ENCODE measurements around the gene BAD. TPM values are rescaled to one million over a fixed set of nuclear protein-coding genes. Genes with fewer than 3 reads are reported as not detected.

The BAD gene
- total RNA-seq, 1 donor from 2014 or later: 51.7 TPM

GRCh38 chr11:64281957-64282770, 2.3 kb downstream of the BAD start:
- no peak for DNase-seq (ENCODE audit: low spot score)

GRCh38 chr11:64278576-64279190, 5.8 kb downstream of the BAD start:
- no peak for DNase-seq (ENCODE audit: low spot score)

- no peak for DNase-seq (ENCODE audit: low spot score)
Measured at GRCh38 chr11:64276653-64277431, 7.6 kb downstream of the BAD start.

- no peak for DNase-seq (ENCODE audit: low spot score)
Measured at GRCh38 chr11:64275841-64276240, 8.6 kb downstream of the BAD start.

GRCh38 chr11:64275031-64275800, 9.2 kb downstream of the BAD start:
- DNase-seq (ENCODE audit: low spot score): no peak

GRCh38 chr11:64269540-64270220, 14.8 kb downstream of the BAD start:
- peak; percentile 99 for DNase-seq (ENCODE audit: low spot score)

GRCh38 chr11:64268893-64269539, 15.4 kb downstream of the BAD start:
- no peak for DNase-seq (ENCODE audit: low spot score)

GRCh38 chr11:64268025-64268892, 16.2 kb downstream of the BAD start:
- DNase-seq (ENCODE audit: low spot score): no peak

- DNase-seq (ENCODE audit: low spot score): no peak
Measured at GRCh38 chr11:64267207-64267945, 17.1 kb downstream of the BAD start.

GRCh38 chr11:64266339-64266738, 18.1 kb downstream of the BAD start:
- no peak for DNase-seq (ENCODE audit: low spot score)

GRCh38 chr11:64265176-64266160, 19.0 kb downstream of the BAD start:
- no peak for DNase-seq (ENCODE audit: low spot score)

- no peak for DNase-seq (ENCODE audit: low spot score)
Measured at GRCh38 chr11:64264371-64264852, 20.1 kb downstream of the BAD start.

- no peak for DNase-seq (ENCODE audit: low spot score)
Measured at GRCh38 chr11:64263947-64264317, 20.5 kb downstream of the BAD start.

GRCh38 chr11:64263021-64263946, 21.2 kb downstream of the BAD start:
- no peak for DNase-seq (ENCODE audit: low spot score)

- no peak for DNase-seq (ENCODE audit: low spot score)
Measured at GRCh38 chr11:64262271-64263002, 22.0 kb downstream of the BAD start.
